Activated T-helper 1 cell treated with anti-CD3 and anti-CD28 coated beads, Interleukin-2, amount 50 U/mL, for 16 hours (primary cell): ENCODE data around the gene SMTN.

Source experiments
- DNase-seq, 2 donors: peaks; one replicate each; pipeline ENCODE4 v3.0.0-alpha.2; 2020; ENCODE audit warnings: low read depth in 1 of 2, low spot score in 1 of 2

The SMTN gene

DNA sequence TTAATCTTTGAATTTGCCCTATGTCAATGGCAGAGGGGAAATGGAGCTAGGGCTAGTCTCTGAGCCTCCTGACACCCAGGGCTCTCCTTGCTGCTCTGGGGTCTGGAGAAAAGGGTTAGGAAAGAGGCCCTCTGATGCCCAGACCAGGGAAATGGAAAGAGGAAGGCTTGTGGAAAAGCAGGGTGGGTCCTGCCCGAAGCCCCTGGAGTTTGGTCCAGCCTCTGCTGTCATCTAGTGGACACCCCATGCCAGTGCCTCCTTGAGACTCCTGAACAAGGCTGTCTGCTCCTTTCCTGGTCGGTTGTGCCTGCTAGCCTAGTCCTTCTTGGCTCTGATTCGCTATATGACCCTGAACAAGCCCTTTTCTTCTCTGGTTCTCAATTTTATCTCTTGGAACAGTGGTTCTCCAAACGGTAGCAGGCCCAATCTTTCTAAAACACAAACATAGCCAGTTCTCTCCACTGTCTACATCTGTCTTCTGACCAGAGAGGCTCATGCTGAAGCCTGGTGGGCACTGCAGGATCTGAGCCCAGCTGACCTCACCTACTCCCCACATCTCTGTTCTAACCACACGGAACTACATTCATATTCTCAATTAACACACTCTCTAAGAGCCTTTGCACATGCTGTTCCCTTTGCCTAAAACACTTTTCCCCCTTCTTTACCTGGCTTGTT, 68.0 kb downstream of the SMTN start:
- DNase-seq: no peak

DNA sequence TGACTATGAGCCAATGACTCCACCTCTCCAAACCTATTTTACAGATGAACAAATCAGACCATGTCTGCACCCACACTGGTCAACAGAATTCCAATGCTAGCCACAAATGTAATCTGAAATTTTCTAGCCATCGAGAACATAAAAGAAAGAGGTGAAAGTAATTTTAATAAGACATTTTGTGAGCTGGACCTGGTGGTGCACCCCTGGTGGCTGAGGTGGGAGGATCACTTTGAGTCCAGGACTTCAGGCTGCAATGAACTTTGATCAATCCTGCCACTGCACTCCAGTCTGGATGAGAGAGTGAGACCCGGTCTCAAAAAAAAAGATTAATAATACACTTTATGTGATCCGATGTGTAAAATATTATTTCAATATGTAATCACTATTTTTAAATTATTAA, 69.5 kb downstream of the SMTN start:
- no peak for DNase-seq

DNA sequence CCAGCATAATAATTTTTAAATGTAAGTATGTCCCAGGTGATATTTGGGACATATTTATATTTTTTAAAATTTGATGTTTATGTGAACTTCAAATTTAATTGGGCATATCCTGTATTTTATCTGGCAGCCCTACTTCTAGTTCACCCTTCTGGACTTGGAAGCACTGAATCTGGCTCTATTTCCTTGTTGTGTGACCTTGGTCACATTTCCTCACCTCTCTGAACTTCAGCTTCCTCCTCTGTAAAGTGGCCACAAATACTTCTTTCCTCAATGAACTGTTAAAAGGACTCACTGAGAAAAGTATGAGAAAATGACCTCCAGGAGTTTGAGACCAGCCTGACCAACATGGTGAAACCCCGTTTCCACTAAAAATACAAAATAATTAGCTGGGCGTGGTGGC, 70.8 kb downstream of the SMTN start:
- DNase-seq: no peak

DNA sequence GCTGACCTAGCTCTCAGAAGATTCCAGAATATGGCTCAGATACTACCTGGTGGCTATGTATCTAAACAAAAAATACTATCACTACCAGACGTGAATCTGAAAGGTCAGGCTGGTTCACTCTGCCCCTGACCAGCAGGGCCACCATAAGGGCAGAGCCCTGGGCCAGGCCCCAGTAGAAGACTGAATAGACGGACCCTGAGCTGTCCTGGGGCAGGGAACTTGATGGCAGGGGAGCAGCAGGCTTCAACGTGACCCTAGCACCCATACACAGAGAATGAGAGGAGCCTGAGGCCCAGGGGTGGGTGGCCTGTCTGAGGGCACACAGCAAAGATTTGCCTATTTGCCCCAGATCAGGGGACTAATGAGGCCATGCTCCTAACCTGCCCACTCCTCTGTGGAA, 72.2 kb downstream of the SMTN start:
- DNase-seq: no peak
